Sigmoid colon (tissue), 7 donors: ENCODE measurements around the gene PTBP1. TPM values are rescaled to one million over a fixed set of nuclear protein-coding genes. Genes with fewer than 3 reads are reported as not detected.
"Not testable (repeated sequence)": the region's sequence is repeated elsewhere in the genome, so short reads cannot be mapped to it uniquely, and the experiment has no call there.

Source experiments
- DNase-seq: peaks from one replicate; pipeline ENCODE4 v3.0.0-alpha.2; 2019
- H3K27ac ChIP-seq, 4 donors: fragments of 200-600 bp; sonication (generic); one replicate each; pipeline ENCODE4 v1.5.1; 2016 to 2019; ENCODE audit warnings: mild to moderate bottlenecking in 1 of 4
- H3K27me3 ChIP-seq, 3 donors: fragments of 200-600 bp; sonication (generic); one replicate each; pipeline ENCODE4 v1.5.1; 2019; ENCODE audit warnings: mild to moderate bottlenecking in 1 of 3
- H3K36me3 ChIP-seq, 4 donors: fragments of 200-600 bp; sonication (generic); one replicate each; pipeline ENCODE4 v1.5.1; 2016 to 2019
- H3K4me1 ChIP-seq, 4 donors: fragments of 200-600 bp; sonication (generic); one replicate each; pipeline ENCODE4 v1.5.1; 2017 to 2019
- H3K4me3 ChIP-seq, 4 donors: fragments of 200-600 bp; sonication (generic); one replicate each; pipeline ENCODE4 v1.5.1; 2017 to 2019; ENCODE audit warnings: mild to moderate bottlenecking in 2 of 4, moderate library complexity in 1 of 4
- H3K9me3 ChIP-seq, 4 donors: fragments of 200-600 bp in 3 of 4; sonication (generic) in 3 of 4; one replicate each; pipeline versions ENCODE4 v1.5.1 to v1.6.1; 2013 to 2019
- CTCF ChIP-seq, 4 experiments: fragments of 450-650 bp in 3 of 4; fragments of 200-600 bp in 1 of 4; IDR thresholded peaks; one replicate each; pipeline ENCODE4 v1.5.1; 2016 to 2019; ENCODE audit warnings: antibody characterized with exemption in 4 of 4, mild to moderate bottlenecking in 3 of 4, moderate library complexity in 2 of 4
- EP300 ChIP-seq, 4 donors: sonication (generic); formaldehyde crosslinking; IDR thresholded peaks; one replicate each; pipeline ENCODE4 v1.6.1; 2017; ENCODE audit warnings: antibody characterized with exemption in 4 of 4
- POLR2A ChIP-seq, 2 donors: fragments of 450-650 bp; IDR thresholded peaks; one replicate each; pipeline ENCODE4 v1.6.1; 2016; ENCODE audit warnings: antibody characterized with exemption in 2 of 2, mild to moderate bottlenecking in 2 of 2, moderate library complexity in 2 of 2
- POLR2AphosphoS5 ChIP-seq, 4 donors: sonication (generic); formaldehyde crosslinking; IDR thresholded peaks; one replicate each; pipeline ENCODE4 v1.6.1; 2017; ENCODE audit warnings: antibody characterized with exemption in 4 of 4
- WGBS, 2 donors: extraction: QIAGEN DNeasy Blood & Tissue Kit; methylation state at CpG; one replicate each; pipeline ENCODE4 v1.1.7; 2013; 5-methylcytosine and 5-hydroxymethylcytosine counted together
- intact Hi-C: fragments of 100-400 bp; cut with DNase I; formaldehyde crosslinking; loops from one replicate; pipeline ENCODE4 v1.15.1; 2023
- polyA plus RNA-seq, 3 donors: library from polyadenylated mRNA; stranded (reverse); fragments of 200-250 nt; gene quantifications; one replicate each; pipeline ENCODE4 v1.2.3, GENCODE V29; 2013
- total RNA-seq, 4 donors: library from RNA; depleted of rRNA; stranded (reverse); fragments of >200 nt; gene quantifications; one replicate each; pipeline ENCODE4 v1.1.0, GENCODE V29; 2016
- donor health status: healthy with polysubstance abuse.
- donor health status: Bipolar disorder and iron deficiency.
- donor health status: healthy.

PTBP1 gene
- total and polyA plus RNA-seq, 7 donors, result 53.8 to 154 (median 78.7) TPM

- Histone ChIP-seq H3K4me1 (no peaks in the 10 kb centered on the region), H3K27ac (no peak overlapping the region), H3K27me3 (peaks cover 12 to 81% (median 42%) of the 10 kb centered on the region in 3 donors), H3K4me3 (no peak overlapping the region), H3K36me3 (no peaks in the 10 kb centered on the region), H3K9me3 (no peaks in the 10 kb centered on the region)
- intact Hi-C loops, result no loop called here
- TF ChIP-seq EP300 (IDR thresholded peaks at IDR 0.05) (no peak), POLR2AphosphoS5 (IDR thresholded peaks at IDR 0.05) (no peak), CTCF (IDR thresholded peaks at IDR 0.05) (no peak), POLR2A (IDR thresholded peaks at IDR 0.05) (no peak)
- DNase-seq, result no peak
- 61 to 75% methylated on average over 36 of the region's 36 CpGs for whole genome bisulfite sequencing, 2 donors
Measured at GRCh38 chr19:835210-835810, 38.1 kb downstream of the PTBP1 start.

GRCh38 chr19:840519-841206, 43.4 kb downstream of the PTBP1 start, which contains the start of gene PRTN3:
PRTN3 (plus strand) TSS chr19:840999; CDS start chr19:841009, 10 bp downstream.
- H3K4me3 ChIP-seq, result no peak within 1 kb of the TSS
- 37 to 68% methylated on average over 24 of the region's 24 CpGs for WGBS, 2 donors
- H3K27me3 ChIP-seq, result peaks cover 21 to 86% (median 49%) of the 10 kb centered on the region in 3 donors
- no peaks in the 10 kb centered on the region for H3K36me3 ChIP-seq
- TF ChIP-seq POLR2A (IDR thresholded peaks at IDR 0.05) (no peak), POLR2AphosphoS5 (IDR thresholded peaks at IDR 0.05) (no peak), CTCF (IDR thresholded peaks at IDR 0.05) (no peak), EP300 (IDR thresholded peaks at IDR 0.05) (no peak)
- no peak within 1 kb of the TSS for H3K27ac ChIP-seq
- intact Hi-C loops, result no loop called here
- DNase-seq, result no peak
- no peaks in the 10 kb centered on the region for H3K9me3 ChIP-seq
- peaks cover 0 to 12% (median 11%) of the 10 kb centered on the region in 4 donors for H3K4me1 ChIP-seq

GRCh38 chr19:842802-843179, 45.5 kb downstream of the PTBP1 start:
- H3K9me3 ChIP-seq, H3K4me3 ChIP-seq, DNase-seq, H3K27ac ChIP-seq, intact Hi-C loops, H3K36me3 ChIP-seq: not testable (repeated sequence)
- 61 to 77% methylated on average over 7 of the region's 7 CpGs for WGBS, 2 donors
- H3K27me3 ChIP-seq, result peaks cover 14 to 87% (median 49%) of the 10 kb centered on the region in 3 donors
- H3K4me1 ChIP-seq, result peaks cover 0 to 19% (median 16%) of the 10 kb centered on the region in 4 donors

- 5 to 7% methylated on average over 46 of the region's 46 CpGs for WGBS, 2 donors
- DNase-seq, result no peak
- H3K27me3 ChIP-seq, result peaks cover 14 to 89% (median 54%) of the 10 kb centered on the region in 3 donors
- no peak for TF ChIP-seq POLR2A (IDR thresholded peaks at IDR 0.05)
- TF ChIP-seq POLR2AphosphoS5 (IDR thresholded peaks at IDR 0.05), result no peak
- no peak for TF ChIP-seq EP300 (IDR thresholded peaks at IDR 0.05)
- TF ChIP-seq CTCF (IDR thresholded peaks at IDR 0.05), result no peak
- intact Hi-C loops, result no loop called here
- peak overlapping the region in 3 of 4 donors; percentile 22 to 32 (median 24) for H3K4me3 ChIP-seq
- H3K9me3 ChIP-seq, result no peaks in the 10 kb centered on the region
- no peaks in the 10 kb centered on the region for H3K36me3 ChIP-seq
- H3K27ac ChIP-seq, result no peak overlapping the region
- peaks cover 0 to 24% (median 21%) of the 10 kb centered on the region in 4 donors for H3K4me1 ChIP-seq
Measured at GRCh38 chr19:843180-843835, 46.1 kb downstream of the PTBP1 start.
